GM21423 (cell line): ENCODE measurements around the gene MYH15.

Source experiments
- ATAC-seq: cut with Tn5 transposase; IDR thresholded peaks from one replicate; pipeline ENCODE4 v1.9.1; 2021; ENCODE audit warnings: mild to moderate bottlenecking, moderate library complexity; ENCODE audit not compliant: unreplicated experiment

Gene MYH15

GRCh38 chr3:108473711-108474110 is 36.7 kb downstream of the MYH15 start:
- no peak for ATAC-seq

GRCh38 chr3:108472001-108472591 is 38.3 kb downstream of the MYH15 start:
- no peak for ATAC-seq

- ATAC-seq, result no peak
These were observed 39.0 kb downstream of the MYH15 start for GRCh38 chr3:108471426-108471825.

GRCh38 chr3:108469126-108469525 is 41.3 kb downstream of the MYH15 start:
- ATAC-seq, result no peak

GRCh38 chr3:108468577-108468976 is 41.8 kb downstream of the MYH15 start:
- ATAC-seq, result no peak

- no peak for ATAC-seq
These were observed 47.5 kb downstream of the MYH15 start for GRCh38 chr3:108462899-108463298.

GRCh38 chr3:108461661-108462111 is 48.7 kb downstream of the MYH15 start:
- peak; percentile 44 for ATAC-seq

GRCh38 chr3:108459225-108459624 is 51.2 kb downstream of the MYH15 start:
- no peak for ATAC-seq

- ATAC-seq, result no peak
These were observed 55.1 kb downstream of the MYH15 start for GRCh38 chr3:108455212-108455705.

- ATAC-seq, result no peak
These were observed 56.8 kb downstream of the MYH15 start for GRCh38 chr3:108453565-108453964.

GRCh38 chr3:108450444-108450843 is 60.0 kb downstream of the MYH15 start:
- ATAC-seq, result no peak

- ATAC-seq, result no peak
These were observed 61.8 kb downstream of the MYH15 start for GRCh38 chr3:108448593-108448992.

- ATAC-seq, result no peak
These were observed 63.1 kb downstream of the MYH15 start for GRCh38 chr3:108447096-108447847.

- ATAC-seq, result no peak
These were observed 68.1 kb downstream of the MYH15 start for GRCh38 chr3:108442281-108442680.

GRCh38 chr3:108441518-108441917 is 68.9 kb downstream of the MYH15 start:
- ATAC-seq, result no peak

- no peak for ATAC-seq
These were observed 69.3 kb downstream of the MYH15 start for GRCh38 chr3:108441071-108441507.

GRCh38 chr3:108438542-108438941 is 71.9 kb downstream of the MYH15 start:
- ATAC-seq, result no peak

GRCh38 chr3:108437439-108437838 is 73.0 kb downstream of the MYH15 start:
- ATAC-seq, result no peak

GRCh38 chr3:108433928-108434327 is 76.5 kb downstream of the MYH15 start:
- ATAC-seq, result no peak

- ATAC-seq, result no peak
These were observed 78.0 kb downstream of the MYH15 start for GRCh38 chr3:108432431-108432830.

- no peak for ATAC-seq
These were observed 79.9 kb downstream of the MYH15 start for GRCh38 chr3:108430540-108430939.

- ATAC-seq, result no peak
These were observed 81.8 kb downstream of the MYH15 start for GRCh38 chr3:108428586-108428985.
